GM18505 (cell line): Measurements from ENCODE around the gene ADAMTS13.

Source experiments
- ATAC-seq: cut with Tn5 transposase; IDR thresholded peaks from one replicate; pipeline ENCODE4 v1.9.1; 2021; ENCODE audit not compliant: unreplicated experiment
- POLR2A ChIP-seq: IDR thresholded peaks from 4 replicates; pipeline ENCODE4 v1.6.1; 2011; ENCODE audit warnings: borderline replicate concordance; ENCODE audit not compliant: insufficient read depth, insufficient read length; ENCODE audit errors: extremely low read depth

The ADAMTS13 gene

GRCh38 chr9:133401588-133401987 lies 20.6 kb upstream of the ADAMTS13 start:
- no peak for TF ChIP-seq POLR2A
- ATAC-seq: no peak

- no peak for TF ChIP-seq POLR2A
- ATAC-seq: no peak
Measured at GRCh38 chr9:133402689-133403088, 19.5 kb upstream of the ADAMTS13 start.

- TF ChIP-seq POLR2A: no peak
- no peak for ATAC-seq
Measured at GRCh38 chr9:133403766-133404453, 18.3 kb upstream of the ADAMTS13 start.

GRCh38 chr9:133404454-133405002 lies 17.6 kb upstream of the ADAMTS13 start:
- ATAC-seq: no peak
- TF ChIP-seq POLR2A: peak; percentile 7

GRCh38 chr9:133405508-133406438 lies 16.4 kb upstream of the ADAMTS13 start:
- no peak for TF ChIP-seq POLR2A
- ATAC-seq: no peak

GRCh38 chr9:133406480-133407307 lies 15.5 kb upstream of the ADAMTS13 start:
- peak; percentile 58 for ATAC-seq
- no peak for TF ChIP-seq POLR2A

- no peak for TF ChIP-seq POLR2A
- no peak for ATAC-seq
Measured at GRCh38 chr9:133408042-133408441, 14.1 kb upstream of the ADAMTS13 start.

GRCh38 chr9:133415170-133415569 lies 7.0 kb upstream of the ADAMTS13 start:
- no peak for TF ChIP-seq POLR2A
- no peak for ATAC-seq

GRCh38 chr9:133417541-133418461 lies 4.4 kb upstream of the ADAMTS13 start, which contains the start of gene REXO4:
TSS of gene REXO4 (minus strand) at chr9:133418010. CDS start at chr9:133417844, 166 bp downstream.
- ATAC-seq: peak; percentile 57
- TF ChIP-seq POLR2A: peak; percentile 83

- ATAC-seq: no peak
- TF ChIP-seq POLR2A: no peak
Measured at GRCh38 chr9:133419005-133419404, 3.2 kb upstream of the ADAMTS13 start.

GRCh38 chr9:133420392-133420827 lies 1.8 kb upstream of the ADAMTS13 start:
- no peak for ATAC-seq
- peak; percentile 52 for TF ChIP-seq POLR2A

- TF ChIP-seq POLR2A: no peak
- ATAC-seq: no peak
Measured at GRCh38 chr9:133423216-133423615, 1.0 kb downstream of the ADAMTS13 start.
